ENCODE results near the gene CFAP65.

Gene CFAP65

GRCh38 chr2:218961651-218962570 lies 79.4 kb downstream of the CFAP65 start:
- DNase-seq: peak; percentile 72

GRCh38 chr2:218961229-218961628 lies 80.1 kb downstream of the CFAP65 start:
- DNase-seq: no peak

GRCh38 chr2:218960309-218961165 lies 80.8 kb downstream of the CFAP65 start:
- DNase-seq: peak; percentile 49

- DNase-seq: peak; percentile 36
Observed at GRCh38 chr2:218959761-218960308, 81.5 kb downstream of the CFAP65 start.

- DNase-seq: peak; percentile 90
Observed at GRCh38 chr2:218959141-218959731, 82.1 kb downstream of the CFAP65 start, which contains the start of gene CDK5R2. TSS of gene CDK5R2 (plus strand) at chr2:218959666. CDS start at chr2:218959821, 155 bp downstream.

- no peak for DNase-seq
Observed at GRCh38 chr2:218958276-218958675, 83.0 kb downstream of the CFAP65 start.

- no peak for DNase-seq
Observed at GRCh38 chr2:218957671-218958070, 83.6 kb downstream of the CFAP65 start.

GRCh38 chr2:218956039-218956438 lies 85.3 kb downstream of the CFAP65 start:
- no peak for DNase-seq

GRCh38 chr2:218954541-218955300 lies 86.6 kb downstream of the CFAP65 start:
- DNase-seq: no peak

- DNase-seq: no peak
Observed at GRCh38 chr2:218953366-218953954, 87.9 kb downstream of the CFAP65 start.
